Keratinocyte (primary cell): ENCODE measurements around the gene JAK1. TPM values are rescaled to one million over a fixed set of nuclear protein-coding genes. Genes with fewer than 3 reads are reported as not detected.

Experiments
- DNase-seq: peaks from one replicate; pipeline ENCODE4 v3.0.0-alpha.2; 2011; ENCODE audit warnings: low read depth, missing footprints, low spot score
- FAIRE-seq: peaks from 2 replicates; lab custom pipeline; 2011; peaks lifted over from hg19 to GRCh38; lab: Jason Lieb, UNC
- H2AFZ ChIP-seq: 2 replicates; pipeline ENCODE4 v1.6.0; 2012; ENCODE audit warnings: low read length, control low read depth, inconsistent platforms; ENCODE audit not compliant: control insufficient read depth
- H3K27ac ChIP-seq: 2 replicates; pipeline ENCODE4 v1.5.1; 2011; ENCODE audit warnings: low read length; ENCODE audit not compliant: control insufficient read depth, insufficient read depth
- H3K27me3 ChIP-seq: 3 replicates; pipeline ENCODE4 v1.6.0; 2011; ENCODE audit warnings: low read length; ENCODE audit not compliant: control insufficient read depth, insufficient read depth; ENCODE audit errors: extremely low read depth
- H3K36me3 ChIP-seq, 2 experiments: 2 replicates in 1 of 2; 3 replicates in 1 of 2; pipeline ENCODE4 v1.5.1; 2011; ENCODE audit warnings: low read length in 2 of 2, mild to moderate bottlenecking in 1 of 2; ENCODE audit not compliant: control insufficient read depth in 2 of 2, insufficient read depth in 2 of 2; ENCODE audit errors: extremely low read depth in 1 of 2
- H3K4me1 ChIP-seq: 3 replicates; pipeline ENCODE4 v1.5.1; 2011; ENCODE audit warnings: low read length; ENCODE audit not compliant: control insufficient read depth, insufficient read depth; ENCODE audit errors: extremely low read depth
- H3K4me2 ChIP-seq: 3 replicates; pipeline ENCODE4 v1.6.0; 2011; ENCODE audit warnings: low read depth, low read length; ENCODE audit not compliant: control insufficient read depth, insufficient read depth; ENCODE audit errors: extremely low read depth
- H3K4me3 ChIP-seq, 3 experiments: fragments of 200-600 bp in 1 of 3; sonication (generic) in 1 of 3; 2 replicates in 2 of 3; 3 replicates in 1 of 3; pipeline ENCODE4 v1.5.1; 2011 to 2016; ENCODE audit warnings: low read length in 3 of 3, mild to moderate bottlenecking in 3 of 3, control low read depth in 2 of 3, inconsistent platforms in 1 of 3, low read depth in 1 of 3, mixed read lengths in 1 of 3, mixed run types in 1 of 3, moderate library complexity in 1 of 3; ENCODE audit not compliant: control insufficient read depth in 2 of 3, insufficient read depth in 2 of 3; ENCODE audit errors: extremely low read depth in 1 of 3
- H3K79me2 ChIP-seq: 2 replicates; pipeline ENCODE4 v1.6.0; 2012; ENCODE audit warnings: low read length; ENCODE audit not compliant: control insufficient read depth, insufficient read depth
- H3K9ac ChIP-seq: 3 replicates; pipeline ENCODE4 v1.6.0; 2011; ENCODE audit warnings: low read length; ENCODE audit not compliant: control insufficient read depth, insufficient read depth; ENCODE audit errors: extremely low read depth
- H3K9me1 ChIP-seq: 3 replicates; pipeline ENCODE4 v1.6.0; 2011; ENCODE audit warnings: low read length; ENCODE audit not compliant: control insufficient read depth, insufficient read depth; ENCODE audit errors: extremely low read depth
- H3K9me3 ChIP-seq: 2 replicates; pipeline ENCODE4 v1.5.1; 2012; ENCODE audit warnings: low read depth, low read length; ENCODE audit not compliant: control insufficient read depth
- H4K20me1 ChIP-seq: 3 replicates; pipeline ENCODE4 v1.6.0; 2011; ENCODE audit warnings: low read length; ENCODE audit not compliant: control insufficient read depth, insufficient read depth; ENCODE audit errors: extremely low read depth
- EZH2 ChIP-seq: IDR thresholded peaks from one replicate; pipeline ENCODE4 v1.6.1; 2012; ENCODE audit warnings: inconsistent platforms, mild to moderate bottlenecking, low read length, moderate library complexity
- dilution Hi-C: fragments of 300-500 bp; cut with MboI; formaldehyde crosslinking; loops from one replicate; pipeline ENCODE4 v1.7.0; 2020; ENCODE audit warnings: low sequenced_read_pairs; ENCODE audit not compliant: extremely low pct_ligation_motif_present
- polyA plus RNA-seq, 5 experiments: library from polyadenylated mRNA; depleted of rRNA in 3 of 5; stranded (reverse) in 3 of 5; stranded (forward) in 1 of 5; unstranded in 1 of 5; fragments of >200 nt; gene quantifications; 1 replicate in 1 of 5; 2 replicates in 3 of 5; 3 replicates in 1 of 5; pipeline versions ENCODE4 v1.2.1 to v1.2.3, GENCODE V29; 2011 to 2012; ENCODE audit warnings: missing spikeins in 2 of 5, low read depth in 1 of 5, low replicate concordance in 1 of 5
- TF ChIP-seq, protein P1 (sequence below), 3 experiments: IDR thresholded peaks in 1 of 3; conservative IDR thresholded peaks in 1 of 3; optimal IDR thresholded peaks in 1 of 3; 2 replicates in 2 of 3; 3 replicates in 1 of 3; pipeline versions ENCODE3 to v1.5.1; 2011; ENCODE audit warnings: low read length in 3 of 3, mild to moderate bottlenecking in 3 of 3, moderate library complexity in 2 of 3, control low read depth in 1 of 3, inconsistent platforms in 1 of 3; ENCODE audit not compliant: insufficient read depth in 2 of 3; ENCODE audit errors: extremely low read depth in 1 of 3

The JAK1 gene
- polyA plus RNA-seq, 1 donor (not counting 4 experiments of a cell fraction or from before 2014, with no cell fraction given) = 50.9 TPM

DNA sequence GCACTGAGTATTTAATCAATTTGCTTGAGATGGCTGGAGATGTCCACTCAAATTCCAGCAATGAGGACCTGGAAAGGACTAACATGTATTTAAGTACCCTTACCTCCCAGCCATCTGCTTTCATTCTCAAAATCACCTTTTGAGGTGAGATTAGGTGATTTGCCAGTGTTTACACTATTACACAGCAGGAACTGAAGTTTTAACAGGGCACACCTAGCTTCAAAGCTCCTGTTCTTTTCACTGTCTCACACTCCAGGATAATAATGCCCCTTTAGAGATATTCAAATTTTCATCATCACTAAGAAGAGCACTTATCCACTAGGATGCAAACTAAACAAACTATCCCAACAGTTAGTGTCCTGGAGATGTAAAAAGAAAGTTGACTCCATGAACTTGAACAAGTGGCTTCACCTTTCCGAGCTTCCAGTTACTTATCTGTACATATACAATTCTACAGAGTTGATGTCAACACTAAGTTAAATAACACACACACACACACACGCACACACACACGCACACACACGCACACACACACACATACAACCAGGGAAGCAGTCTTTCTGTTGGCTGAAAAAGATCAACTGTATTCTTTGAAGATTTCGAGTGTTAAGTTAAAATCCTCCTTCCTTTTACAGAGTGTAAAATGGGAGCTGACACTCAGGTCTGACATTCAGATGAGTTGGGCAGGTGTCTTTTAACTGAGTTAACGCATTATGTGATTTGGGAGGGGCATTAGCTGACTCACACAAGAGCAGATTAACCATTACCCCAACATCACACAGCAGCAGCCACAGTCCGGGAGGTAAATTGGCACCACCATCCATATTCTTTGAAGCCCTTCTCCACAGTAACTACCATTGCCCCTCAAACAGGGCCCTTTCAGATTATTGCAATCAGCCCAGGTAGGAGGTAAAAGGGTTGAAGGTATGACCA, 15.5 kb upstream of the JAK1 start:
- Histone ChIP-seq H3K79me2 (no peaks in the 10 kb centered on the region), H3K27me3 (no peaks in the 10 kb centered on the region), H3K9me3 (no peaks in the 10 kb centered on the region), H3K27ac (peak overlapping the region; percentile 39), H3K36me3 (no peaks in the 10 kb centered on the region), H3K4me2 (peak overlapping the region; percentile 7), H3K9ac (no peak overlapping the region), H3K9me1 (peaks cover 4% of the 10 kb centered on the region), H3K4me3 (no peak overlapping the region), H2AFZ (no peak overlapping the region), H3K4me1 (peaks cover 27% of the 10 kb centered on the region), H4K20me1 (no peaks in the 10 kb centered on the region)
- dilution Hi-C loops = no loop called here
- FAIRE-seq = no peak
- TF ChIP-seq EZH2 = no peak
- TF ChIP-seq, protein P1, sequence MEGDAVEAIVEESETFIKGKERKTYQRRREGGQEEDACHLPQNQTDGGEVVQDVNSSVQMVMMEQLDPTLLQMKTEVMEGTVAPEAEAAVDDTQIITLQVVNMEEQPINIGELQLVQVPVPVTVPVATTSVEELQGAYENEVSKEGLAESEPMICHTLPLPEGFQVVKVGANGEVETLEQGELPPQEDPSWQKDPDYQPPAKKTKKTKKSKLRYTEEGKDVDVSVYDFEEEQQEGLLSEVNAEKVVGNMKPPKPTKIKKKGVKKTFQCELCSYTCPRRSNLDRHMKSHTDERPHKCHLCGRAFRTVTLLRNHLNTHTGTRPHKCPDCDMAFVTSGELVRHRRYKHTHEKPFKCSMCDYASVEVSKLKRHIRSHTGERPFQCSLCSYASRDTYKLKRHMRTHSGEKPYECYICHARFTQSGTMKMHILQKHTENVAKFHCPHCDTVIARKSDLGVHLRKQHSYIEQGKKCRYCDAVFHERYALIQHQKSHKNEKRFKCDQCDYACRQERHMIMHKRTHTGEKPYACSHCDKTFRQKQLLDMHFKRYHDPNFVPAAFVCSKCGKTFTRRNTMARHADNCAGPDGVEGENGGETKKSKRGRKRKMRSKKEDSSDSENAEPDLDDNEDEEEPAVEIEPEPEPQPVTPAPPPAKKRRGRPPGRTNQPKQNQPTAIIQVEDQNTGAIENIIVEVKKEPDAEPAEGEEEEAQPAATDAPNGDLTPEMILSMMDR (optimal IDR thresholded peaks at IDR 0.05 in 1 of 3, IDR thresholded peaks at IDR 0.05 in 1 of 3, conservative IDR thresholded peaks at IDR 0.05 in 1 of 3; ENCODE audit: extremely low read depth in 1 of 3, insufficient read depth in 2 of 3, low read length in 3 of 3) = no peak
- no peak for DNase-seq

DNA sequence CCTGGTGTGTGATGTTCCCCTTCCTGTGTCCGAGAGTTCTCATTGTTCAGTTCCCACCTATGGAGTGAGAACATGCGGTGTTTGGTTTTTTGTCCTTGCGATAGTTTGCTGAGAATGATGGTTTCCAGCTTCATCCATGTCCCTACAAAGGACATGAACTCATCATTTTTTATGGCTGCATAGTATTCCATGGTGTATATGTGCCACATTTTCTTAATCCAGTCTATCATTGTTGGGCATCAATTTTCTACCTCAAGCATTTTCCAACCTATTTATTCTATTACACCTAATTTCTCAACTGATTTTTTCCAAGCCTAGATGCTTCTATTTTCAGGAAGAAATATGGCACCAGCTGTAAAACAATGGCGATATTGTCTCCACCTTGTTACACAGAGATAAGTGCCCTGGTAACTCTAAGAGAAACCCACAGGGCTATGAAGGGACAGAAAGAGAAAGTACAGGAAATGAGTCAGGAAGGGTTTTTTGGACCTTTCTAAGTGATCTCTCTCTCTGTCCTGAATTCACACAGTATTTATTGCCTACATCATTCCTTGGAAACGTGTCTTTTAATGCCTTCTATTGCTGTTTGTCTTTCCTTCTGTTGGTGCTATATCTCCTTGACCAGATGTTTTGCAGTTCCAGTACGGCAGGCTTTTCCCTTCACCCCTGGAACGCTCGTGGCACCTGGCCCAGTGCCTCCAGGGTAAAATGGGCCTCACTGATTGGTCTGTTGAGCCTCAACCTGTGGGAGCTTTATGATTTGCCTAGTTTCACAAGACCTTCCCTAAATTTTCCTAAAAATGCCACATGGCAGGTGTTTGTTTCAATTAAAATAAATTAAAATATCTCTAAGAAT, 14.6 kb upstream of the JAK1 start:
- Histone ChIP-seq H3K27ac (no peak overlapping the region), H3K9me3 (no peaks in the 10 kb centered on the region), H3K4me2 (peak overlapping the region; percentile 38), H3K79me2 (no peaks in the 10 kb centered on the region), H3K4me1 (peaks cover 27% of the 10 kb centered on the region), H3K4me3 (no peak overlapping the region), H3K27me3 (no peaks in the 10 kb centered on the region), H2AFZ (no peak overlapping the region), H3K9ac (no peak overlapping the region), H3K36me3 (no peaks in the 10 kb centered on the region), H4K20me1 (no peaks in the 10 kb centered on the region), H3K9me1 (peaks cover 4% of the 10 kb centered on the region)
- DNase-seq (no peak), FAIRE-seq (peak; percentile 17)
- TF ChIP-seq, protein P1 (optimal IDR thresholded peaks at IDR 0.05 in 1 of 3, IDR thresholded peaks at IDR 0.05 in 1 of 3, conservative IDR thresholded peaks at IDR 0.05 in 1 of 3; ENCODE audit: extremely low read depth in 1 of 3, insufficient read depth in 2 of 3, low read length in 3 of 3) = no peak
- no peak for TF ChIP-seq EZH2
- dilution Hi-C loops = no loop called here
